Calu3 (cell line): ENCODE data around the gene ZNF205. TPM values are rescaled to one million over a fixed set of nuclear protein-coding genes. Genes with fewer than 3 reads are reported as not detected.

Experiments used
- BruUV-seq: library from RNA; stranded (reverse); fragments of 400-500 nt; replicated peaks from 2 replicates; lab custom pipeline; 2021; lab: Mats Ljungman, UMichigan
- CTCF ChIA-PET: fragments of 300-600 bp; sonication (Branson Sonifier 250); formaldehyde crosslinking; loops from one replicate; lab custom pipeline; 2022; ENCODE audit warnings: antibody characterized with exemption; lab: Charles Lee
- DNase-seq: peaks from one replicate; pipeline ENCODE4 v3.0.0; 2022
- H3K27ac Mint-ChIP-seq: one replicate; pipeline ENCODE4 v1.8.0; 2022; ENCODE audit warnings: mixed read lengths; ENCODE audit not compliant: unreplicated experiment
- H3K27me3 Mint-ChIP-seq: one replicate; pipeline ENCODE4 v1.8.0; 2022; ENCODE audit warnings: mixed read lengths; ENCODE audit not compliant: unreplicated experiment
- H3K36me3 Mint-ChIP-seq: one replicate; pipeline ENCODE4 v1.8.0; 2022; ENCODE audit warnings: mild to moderate bottlenecking, moderate library complexity, mixed read lengths; ENCODE audit not compliant: insufficient read depth, unreplicated experiment
- H3K4me1 Mint-ChIP-seq: one replicate; pipeline ENCODE4 v1.8.0; 2022; ENCODE audit warnings: mild to moderate bottlenecking, low read depth, mixed read lengths; ENCODE audit not compliant: unreplicated experiment
- H3K4me3 Mint-ChIP-seq: one replicate; pipeline ENCODE4 v1.8.0; 2022; ENCODE audit warnings: mild to moderate bottlenecking, low read depth, moderate library complexity, mixed read lengths; ENCODE audit not compliant: unreplicated experiment
- H3K9me3 Mint-ChIP-seq: one replicate; pipeline ENCODE4 v1.8.0; 2022; ENCODE audit warnings: low read depth, mixed read lengths; ENCODE audit not compliant: unreplicated experiment
- CTCF ChIP-seq: fragments of 200-600 bp; IDR thresholded peaks from one replicate; pipeline ENCODE4 v1.8.0; 2022; ENCODE audit warnings: antibody characterized with exemption; ENCODE audit not compliant: unreplicated experiment
- intact Hi-C: fragments of 100-400 bp; cut with micrococcal nuclease; formaldehyde crosslinking; loops from one replicate; pipeline ENCODE4 v1.10.0; 2022; ENCODE audit not compliant: unreplicated experiment
- total RNA-seq: library from RNA; stranded (reverse); gene quantifications from 2 replicates; pipeline ENCODE4 v1.2.3, GENCODE V29; 2022

ZNF205 gene
- total RNA-seq, 1 experiment from 2014 or later, result 17.2 TPM

- H3K4me3 Mint-ChIP-seq, result peak overlapping the region; percentile 84
- peaks cover 18% of the 10 kb centered on the region for H3K4me1 Mint-ChIP-seq
- intact Hi-C loops, result no loop called here
- H3K36me3 Mint-ChIP-seq, result peaks cover 50% of the 10 kb centered on the region
- H3K27me3 Mint-ChIP-seq, result no peaks in the 10 kb centered on the region
- no peaks in the 10 kb centered on the region for H3K9me3 Mint-ChIP-seq
- peak overlapping the region; percentile 77 for H3K27ac Mint-ChIP-seq
- TF ChIP-seq CTCF, result no peak
- CTCF ChIA-PET, result interaction anchor here (0.5 to 2.5 kb wide), 16 partner anchors 9 to 1210 kb away, joined by 3 to 23 read pairs (median 4); partner anchors contain the start of genes OR1F1 and ZNF213
- BruUV-seq, result TSS peak; percentile 70
- DNase-seq, result peak; percentile 98
These were observed 46.3 kb downstream of the ZNF205 start for GRCh38 chr16:3158510-3159314.

GRCh38 chr16:3161235-3162018 lies 49.0 kb downstream of the ZNF205 start:
- H3K27ac Mint-ChIP-seq, result no peak overlapping the region
- peaks cover 44% of the 10 kb centered on the region for H3K36me3 Mint-ChIP-seq
- BruUV-seq, result no TSS peak
- H3K27me3 Mint-ChIP-seq, result no peaks in the 10 kb centered on the region
- intact Hi-C loops, result no loop called here
- CTCF ChIA-PET, result interaction anchor here (0.7 to 2.0 kb wide), 6 partner anchors 13 to 130 kb away, joined by 3 to 6 read pairs (median 4); no protein-coding TSS in a partner anchor
- H3K4me1 Mint-ChIP-seq, result peaks cover 23% of the 10 kb centered on the region
- TF ChIP-seq CTCF, result no peak
- H3K4me3 Mint-ChIP-seq, result peak overlapping the region; percentile 49
- H3K9me3 Mint-ChIP-seq, result no peaks in the 10 kb centered on the region
- no peak for DNase-seq

- H3K27me3 Mint-ChIP-seq, result peaks cover 16% of the 10 kb centered on the region
- peaks cover 15% of the 10 kb centered on the region for H3K36me3 Mint-ChIP-seq
- no peak for TF ChIP-seq CTCF
- no peak overlapping the region for H3K4me3 Mint-ChIP-seq
- CTCF ChIA-PET, result no interaction called here
- peak overlapping the region; percentile 13 for H3K27ac Mint-ChIP-seq
- peaks cover 10% of the 10 kb centered on the region for H3K4me1 Mint-ChIP-seq
- BruUV-seq, result no TSS peak
- no peaks in the 10 kb centered on the region for H3K9me3 Mint-ChIP-seq
- intact Hi-C loops, result no loop called here
- DNase-seq, result no peak
These were observed 52.0 kb downstream of the ZNF205 start for GRCh38 chr16:3164121-3164991.
